ENCODE data around the gene GNAZ.

GNAZ gene

GRCh38 chr22:23112472-23113012 is 42.2 kb downstream of the GNAZ start:
- TF ChIP-seq POLR2A (IDR thresholded peaks at IDR 0.05; ENCODE audit: extremely low read depth, insufficient read length) (no peak), MYC (IDR thresholded peaks at IDR 0.05; ENCODE audit: low read depth, low read length) (no peak), CTCF (IDR thresholded peaks at IDR 0.05; ENCODE audit: low read depth, low read length) (no peak)
- TF ChIP-seq, protein P1, sequence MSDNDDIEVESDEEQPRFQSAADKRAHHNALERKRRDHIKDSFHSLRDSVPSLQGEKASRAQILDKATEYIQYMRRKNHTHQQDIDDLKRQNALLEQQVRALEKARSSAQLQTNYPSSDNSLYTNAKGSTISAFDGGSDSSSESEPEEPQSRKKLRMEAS (IDR thresholded peaks at IDR 0.05; ENCODE audit: low read depth, low read length): no peak
- no peak overlapping the region for H3K4me3 ChIP-seq (ENCODE audit: low read depth, low read length)
- DNase-seq (ENCODE audit: low read depth): no peak

GRCh38 chr22:23113067-23113846 is 42.9 kb downstream of the GNAZ start:
- DNase-seq (ENCODE audit: low read depth): peak; percentile 31
- H3K4me3 ChIP-seq (ENCODE audit: low read depth, low read length): no peak overlapping the region
- TF ChIP-seq CTCF (IDR thresholded peaks at IDR 0.05; ENCODE audit: low read depth, low read length): no peak
- no peak for TF ChIP-seq POLR2A (IDR thresholded peaks at IDR 0.05; ENCODE audit: extremely low read depth, insufficient read length)
- no peak for TF ChIP-seq MYC (IDR thresholded peaks at IDR 0.05; ENCODE audit: low read depth, low read length)

DNA sequence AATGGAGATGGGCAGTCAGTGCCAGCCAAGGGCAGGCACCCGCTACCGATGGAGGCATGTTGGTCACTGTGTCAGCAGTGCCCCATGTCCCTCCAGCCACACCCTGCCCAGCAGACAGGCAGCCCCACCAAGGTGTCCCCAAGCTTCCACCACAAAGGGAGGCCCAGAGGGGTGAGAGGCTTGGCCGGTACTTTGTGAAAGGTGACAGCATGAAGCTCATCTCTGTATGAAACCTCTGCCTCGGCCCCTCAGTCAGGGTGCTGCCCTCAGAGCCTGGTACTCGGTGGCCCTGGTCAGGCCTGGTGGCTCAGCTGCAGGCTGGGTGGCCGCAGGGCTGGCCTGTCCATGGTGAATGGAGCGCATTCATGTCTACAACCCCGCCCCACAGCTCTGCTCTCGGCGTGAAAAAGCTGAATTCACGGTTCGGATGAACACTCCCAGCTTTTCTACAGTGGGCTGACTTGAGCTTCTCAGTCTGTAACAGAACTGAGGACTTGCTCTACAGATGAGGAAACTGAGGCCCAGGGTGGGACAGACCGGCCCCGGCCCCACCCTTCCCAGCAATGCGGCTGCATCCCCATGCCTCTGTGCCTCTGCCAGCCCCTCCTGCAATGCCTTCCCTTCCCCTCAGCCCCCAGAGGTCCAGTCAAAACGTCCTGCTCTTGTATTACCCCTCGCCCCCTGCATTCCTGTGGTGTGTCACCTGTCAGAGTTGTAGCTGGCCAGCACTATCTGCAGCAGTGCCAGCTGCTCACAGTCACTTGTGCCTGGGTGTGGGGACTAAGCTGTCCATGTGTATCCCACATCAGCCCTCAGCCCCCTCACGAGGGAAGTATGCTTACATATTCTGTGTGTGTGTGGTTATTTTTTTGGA is 43.8 kb downstream of the GNAZ start:
- TF ChIP-seq POLR2A (IDR thresholded peaks at IDR 0.05; ENCODE audit: extremely low read depth, insufficient read length) (no peak), MYC (IDR thresholded peaks at IDR 0.05; ENCODE audit: low read depth, low read length) (no peak), CTCF (IDR thresholded peaks at IDR 0.05; ENCODE audit: low read depth, low read length) (no peak)
- TF ChIP-seq, protein P1 (IDR thresholded peaks at IDR 0.05; ENCODE audit: low read depth, low read length): no peak
- H3K4me3 ChIP-seq (ENCODE audit: low read depth, low read length): no peak overlapping the region
- DNase-seq (ENCODE audit: low read depth): no peak

DNA sequence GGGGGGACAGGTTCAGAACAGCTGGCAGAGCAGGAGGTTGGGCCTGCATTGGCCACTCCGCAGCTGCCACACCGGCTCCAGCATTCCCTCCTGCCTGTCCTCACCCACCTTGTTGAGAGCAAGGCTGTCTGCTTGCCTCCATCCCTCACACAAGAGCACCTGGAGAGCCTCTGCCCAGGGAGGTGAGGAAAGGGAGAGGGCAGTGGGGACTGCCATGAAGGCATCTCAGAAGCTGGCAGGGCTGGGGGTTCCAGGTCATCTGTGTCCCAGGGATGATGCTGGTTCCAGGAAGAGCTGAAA is 44.4 kb downstream of the GNAZ start:
- no peak overlapping the region for H3K4me3 ChIP-seq (ENCODE audit: low read depth, low read length)
- DNase-seq (ENCODE audit: low read depth): no peak
- TF ChIP-seq, protein P1 (IDR thresholded peaks at IDR 0.05; ENCODE audit: low read depth, low read length): no peak
- TF ChIP-seq POLR2A (IDR thresholded peaks at IDR 0.05; ENCODE audit: extremely low read depth, insufficient read length) (no peak), CTCF (IDR thresholded peaks at IDR 0.05; ENCODE audit: low read depth, low read length) (no peak), MYC (IDR thresholded peaks at IDR 0.05; ENCODE audit: low read depth, low read length) (no peak)

DNA sequence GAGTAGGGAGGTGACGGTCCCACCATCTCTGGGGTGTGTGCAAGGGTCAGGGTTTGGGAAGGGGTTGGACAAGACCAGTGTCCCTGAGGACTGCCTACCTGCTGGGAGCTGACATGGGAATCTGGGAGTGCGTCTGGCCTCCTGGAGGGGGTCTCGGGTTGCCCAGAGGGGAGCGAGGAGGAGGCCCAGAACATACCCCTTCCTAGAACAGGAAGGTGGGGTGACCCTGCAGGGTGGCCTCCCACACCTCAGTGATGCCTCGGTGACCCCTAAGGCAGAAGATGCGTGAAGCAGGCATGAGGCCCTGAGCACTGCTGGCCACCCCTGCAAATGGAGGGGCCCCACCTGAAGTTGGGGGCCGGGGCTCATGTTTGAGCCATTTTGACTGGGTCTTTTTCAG is 45.0 kb downstream of the GNAZ start:
- DNase-seq (ENCODE audit: low read depth): no peak
- no peak overlapping the region for H3K4me3 ChIP-seq (ENCODE audit: low read depth, low read length)
- TF ChIP-seq MYC (IDR thresholded peaks at IDR 0.05; ENCODE audit: low read depth, low read length) (no peak), CTCF (IDR thresholded peaks at IDR 0.05; ENCODE audit: low read depth, low read length) (no peak), POLR2A (IDR thresholded peaks at IDR 0.05; ENCODE audit: extremely low read depth, insufficient read length) (no peak)
- TF ChIP-seq, protein P1 (IDR thresholded peaks at IDR 0.05; ENCODE audit: low read depth, low read length): no peak

Measured in NB4 (cell line).